Keratinocyte (primary cell): Measurements from ENCODE around the gene MPP2. TPM values are rescaled to one million over a fixed set of nuclear protein-coding genes. Genes with fewer than 3 reads are reported as not detected.
A peak's percentile ranks its signal among the peaks of the same experiment; 100 is the strongest.

Experiments used
- DNase-seq: peaks from one replicate; pipeline ENCODE4 v3.0.0-alpha.2; 2011; ENCODE audit warnings: low read depth, missing footprints, low spot score
- FAIRE-seq: peaks from 2 replicates; lab custom pipeline; 2011; peaks lifted over from hg19 to GRCh38; lab: Jason Lieb, UNC
- H2AFZ ChIP-seq: 2 replicates; pipeline ENCODE4 v1.6.0; 2012; ENCODE audit warnings: low read length, control low read depth, inconsistent platforms; ENCODE audit not compliant: control insufficient read depth
- H3K27ac ChIP-seq: 2 replicates; pipeline ENCODE4 v1.5.1; 2011; ENCODE audit warnings: low read length; ENCODE audit not compliant: control insufficient read depth, insufficient read depth
- H3K27me3 ChIP-seq: 3 replicates; pipeline ENCODE4 v1.6.0; 2011; ENCODE audit warnings: low read length; ENCODE audit not compliant: control insufficient read depth, insufficient read depth; ENCODE audit errors: extremely low read depth
- H3K36me3 ChIP-seq, 2 experiments: 2 replicates in 1 of 2; 3 replicates in 1 of 2; pipeline ENCODE4 v1.5.1; 2011; ENCODE audit warnings: low read length in 2 of 2, mild to moderate bottlenecking in 1 of 2; ENCODE audit not compliant: control insufficient read depth in 2 of 2, insufficient read depth in 2 of 2; ENCODE audit errors: extremely low read depth in 1 of 2
- H3K4me1 ChIP-seq: 3 replicates; pipeline ENCODE4 v1.5.1; 2011; ENCODE audit warnings: low read length; ENCODE audit not compliant: control insufficient read depth, insufficient read depth; ENCODE audit errors: extremely low read depth
- H3K4me2 ChIP-seq: 3 replicates; pipeline ENCODE4 v1.6.0; 2011; ENCODE audit warnings: low read depth, low read length; ENCODE audit not compliant: control insufficient read depth, insufficient read depth; ENCODE audit errors: extremely low read depth
- H3K4me3 ChIP-seq, 3 experiments: fragments of 200-600 bp in 1 of 3; sonication (generic) in 1 of 3; 2 replicates in 2 of 3; 3 replicates in 1 of 3; pipeline ENCODE4 v1.5.1; 2011 to 2016; ENCODE audit warnings: low read length in 3 of 3, mild to moderate bottlenecking in 3 of 3, control low read depth in 2 of 3, inconsistent platforms in 1 of 3, low read depth in 1 of 3, mixed read lengths in 1 of 3, mixed run types in 1 of 3, moderate library complexity in 1 of 3; ENCODE audit not compliant: control insufficient read depth in 2 of 3, insufficient read depth in 2 of 3; ENCODE audit errors: extremely low read depth in 1 of 3
- H3K79me2 ChIP-seq: 2 replicates; pipeline ENCODE4 v1.6.0; 2012; ENCODE audit warnings: low read length; ENCODE audit not compliant: control insufficient read depth, insufficient read depth
- H3K9ac ChIP-seq: 3 replicates; pipeline ENCODE4 v1.6.0; 2011; ENCODE audit warnings: low read length; ENCODE audit not compliant: control insufficient read depth, insufficient read depth; ENCODE audit errors: extremely low read depth
- H3K9me1 ChIP-seq: 3 replicates; pipeline ENCODE4 v1.6.0; 2011; ENCODE audit warnings: low read length; ENCODE audit not compliant: control insufficient read depth, insufficient read depth; ENCODE audit errors: extremely low read depth
- H3K9me3 ChIP-seq: 2 replicates; pipeline ENCODE4 v1.5.1; 2012; ENCODE audit warnings: low read depth, low read length; ENCODE audit not compliant: control insufficient read depth
- H4K20me1 ChIP-seq: 3 replicates; pipeline ENCODE4 v1.6.0; 2011; ENCODE audit warnings: low read length; ENCODE audit not compliant: control insufficient read depth, insufficient read depth; ENCODE audit errors: extremely low read depth
- CTCF ChIP-seq, 3 experiments: IDR thresholded peaks in 1 of 3; conservative IDR thresholded peaks in 1 of 3; optimal IDR thresholded peaks in 1 of 3; 2 replicates in 2 of 3; 3 replicates in 1 of 3; pipeline versions ENCODE3 to v1.5.1; 2011; ENCODE audit warnings: low read length in 3 of 3, mild to moderate bottlenecking in 3 of 3, moderate library complexity in 2 of 3, control low read depth in 1 of 3, inconsistent platforms in 1 of 3; ENCODE audit not compliant: insufficient read depth in 2 of 3; ENCODE audit errors: extremely low read depth in 1 of 3
- EZH2 ChIP-seq: IDR thresholded peaks from one replicate; pipeline ENCODE4 v1.6.1; 2012; ENCODE audit warnings: inconsistent platforms, mild to moderate bottlenecking, low read length, moderate library complexity
- dilution Hi-C: fragments of 300-500 bp; cut with MboI; formaldehyde crosslinking; loops from one replicate; pipeline ENCODE4 v1.7.0; 2020; ENCODE audit warnings: low sequenced_read_pairs; ENCODE audit not compliant: extremely low pct_ligation_motif_present
- polyA plus RNA-seq, 5 experiments: library from polyadenylated mRNA; depleted of rRNA in 3 of 5; stranded (reverse) in 3 of 5; stranded (forward) in 1 of 5; unstranded in 1 of 5; fragments of >200 nt; gene quantifications; 1 replicate in 1 of 5; 2 replicates in 3 of 5; 3 replicates in 1 of 5; pipeline versions ENCODE4 v1.2.1 to v1.2.3, GENCODE V29; 2011 to 2012; ENCODE audit warnings: missing spikeins in 2 of 5, low read depth in 1 of 5, low replicate concordance in 1 of 5

MPP2 gene
- polyA plus RNA-seq, 1 donor (not counting 4 experiments of a cell fraction or from before 2014, with no cell fraction given) = 0.12 TPM

- Histone ChIP-seq H4K20me1 (no peaks in the 10 kb centered on the region), H2AFZ (no peak overlapping the region), H3K4me3 (no peak overlapping the region), H3K9ac (no peak overlapping the region), H3K9me1 (no peaks in the 10 kb centered on the region), H3K36me3 (no peaks in the 10 kb centered on the region), H3K27ac (no peak overlapping the region), H3K9me3 (no peaks in the 10 kb centered on the region), H3K27me3 (no peaks in the 10 kb centered on the region), H3K4me1 (no peaks in the 10 kb centered on the region), H3K4me2 (no peak overlapping the region), H3K79me2 (no peaks in the 10 kb centered on the region)
- dilution Hi-C loops = no loop called here
- DNase-seq = no peak
- TF ChIP-seq EZH2 (no peak), CTCF (optimal IDR thresholded peaks at IDR 0.05 in 1 of 3, IDR thresholded peaks at IDR 0.05 in 1 of 3, conservative IDR thresholded peaks at IDR 0.05 in 1 of 3; ENCODE audit: extremely low read depth in 1 of 3, insufficient read depth in 2 of 3, low read length in 3 of 3) (no peak)
- no peak for FAIRE-seq
Observed at GRCh38 chr17:43879723-43880419, 27.5 kb downstream of the MPP2 start.

DNA sequence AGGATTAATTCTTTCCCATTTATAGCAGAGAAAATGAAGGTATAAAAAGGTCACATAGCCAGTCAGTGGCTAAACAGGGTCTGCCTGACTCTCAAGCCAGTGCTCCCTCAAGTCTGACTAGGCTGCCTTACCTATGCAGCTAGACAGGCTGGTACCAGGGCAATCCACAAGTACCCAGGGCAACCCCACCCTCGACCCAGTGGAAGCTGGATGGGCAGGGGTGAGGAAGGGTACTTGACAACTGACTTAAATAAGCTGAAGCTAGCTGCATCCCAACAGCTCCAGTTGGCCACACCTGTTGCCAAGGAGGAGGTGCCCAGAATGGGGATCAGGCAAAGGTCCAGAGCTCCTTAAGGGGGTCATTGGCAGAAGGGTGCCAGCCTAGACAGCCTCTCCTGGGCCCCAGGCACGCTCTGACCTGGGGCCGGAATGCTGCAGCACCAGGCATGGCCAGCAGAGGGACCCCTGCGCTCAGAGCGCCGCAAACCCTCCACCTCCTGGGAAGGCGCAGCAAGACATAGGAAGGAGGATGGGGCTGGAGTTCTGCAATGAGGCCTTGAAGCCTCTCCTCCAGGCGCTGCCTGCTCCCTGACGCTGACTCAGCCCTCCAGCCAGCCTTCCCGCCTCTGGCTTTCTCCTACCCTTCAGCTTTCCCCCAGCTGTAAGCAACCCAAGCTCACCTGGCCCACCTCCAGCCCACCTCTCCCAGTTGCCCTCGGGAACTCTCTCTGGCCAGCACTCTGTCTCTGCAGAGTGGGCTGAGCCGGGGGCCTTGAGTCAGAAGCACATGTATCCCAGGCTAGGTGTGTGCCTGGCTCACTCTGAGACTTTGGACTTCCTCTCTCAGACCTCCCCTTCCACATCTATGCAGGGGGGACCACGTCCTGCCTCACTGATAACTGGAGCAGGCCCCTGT lies 28.8 kb downstream of the MPP2 start:
- Histone ChIP-seq H3K4me1 (no peaks in the 10 kb centered on the region), H3K36me3 (no peaks in the 10 kb centered on the region), H4K20me1 (no peaks in the 10 kb centered on the region), H3K4me3 (no peak overlapping the region), H3K9me3 (no peaks in the 10 kb centered on the region), H2AFZ (no peak overlapping the region), H3K79me2 (no peaks in the 10 kb centered on the region), H3K9ac (no peak overlapping the region), H3K9me1 (no peaks in the 10 kb centered on the region), H3K4me2 (no peak overlapping the region), H3K27ac (no peak overlapping the region), H3K27me3 (no peaks in the 10 kb centered on the region)
- DNase-seq (peak; percentile 54), FAIRE-seq (peak; percentile 95)
- TF ChIP-seq CTCF (optimal IDR thresholded peaks at IDR 0.05 in 1 of 3, IDR thresholded peaks at IDR 0.05 in 1 of 3, conservative IDR thresholded peaks at IDR 0.05 in 1 of 3; ENCODE audit: extremely low read depth in 1 of 3, insufficient read depth in 2 of 3, low read length in 3 of 3) (peak; percentile 91 to 100 (median 93)), EZH2 (no peak)
- dilution Hi-C loops = no loop called here
